Adrenal gland (tissue), 12 donors: ENCODE results near the gene TMEM163. TPM values are rescaled to one million over a fixed set of nuclear protein-coding genes. Genes with fewer than 3 reads are reported as not detected.

Experiments used
- DNase-seq, 7 donors: peaks; one replicate each; pipeline ENCODE4 v3.0.0-alpha.2; 2019 to 2020
- H3K27ac ChIP-seq, 5 donors: fragments of 200-600 bp; sonication (generic) in 4 of 5; 1 replicate in 3 of 5; 2 replicates in 2 of 5; pipeline versions ENCODE4 v1.5.1 to v1.8.0; 2016 to 2020; ENCODE audit warnings: mild to moderate bottlenecking in 1 of 5
- H3K27me3 ChIP-seq: fragments of 200-600 bp; 2 replicates; pipeline ENCODE4 v1.8.0; 2021
- H3K36me3 ChIP-seq, 2 donors: fragments of 200-600 bp; replicated peaks in 1 of 2; 1 replicate in 1 of 2; 2 replicates in 1 of 2; pipeline versions ENCODE4 v1.5.1 to v1.8.0; 2018 to 2022
- H3K4me1 ChIP-seq, 2 donors: fragments of 200-600 bp; replicated peaks in 1 of 2; 1 replicate in 1 of 2; 2 replicates in 1 of 2; pipeline versions ENCODE4 v1.5.1 to v1.8.0; 2018 to 2021
- H3K4me3 ChIP-seq, 4 donors: fragments of 200-600 bp; sonication (generic) in 3 of 4; one replicate each; pipeline ENCODE4 v1.5.1; 2016 to 2018
- H3K9me3 ChIP-seq, 3 donors: fragments of 200-600 bp; sonication (generic) in 1 of 3; replicated peaks in 1 of 3; 1 replicate in 2 of 3; 2 replicates in 1 of 3; pipeline versions ENCODE4 v1.5.1 to v1.8.0; 2016 to 2021
- CTCF ChIP-seq, 6 experiments: fragments of 450-650 bp in 4 of 6; fragments of 200-600 bp in 2 of 6; sonication (generic) in 1 of 6; IDR thresholded peaks; 1 replicate in 5 of 6; 2 replicates in 1 of 6; pipeline versions ENCODE4 v1.5.1 to v1.8.0; 2016 to 2021; ENCODE audit warnings: antibody characterized with exemption in 6 of 6, mild to moderate bottlenecking in 2 of 6, moderate library complexity in 1 of 6
- POLR2A ChIP-seq, 2 donors: fragments of 450-650 bp; IDR thresholded peaks; one replicate each; pipeline ENCODE4 v1.6.1; 2017; ENCODE audit warnings: antibody characterized with exemption in 2 of 2, mild to moderate bottlenecking in 2 of 2, moderate library complexity in 1 of 2
- WGBS, 4 donors: extraction: QIAGEN DNeasy Blood & Tissue Kit in 2 of 4; methylation state at CpG; one replicate each; pipeline versions ENCODE4 v1.1.5 to v1.1.7; 2013 to 2017; 5-methylcytosine and 5-hydroxymethylcytosine counted together
- intact Hi-C, 2 donors: fragments of 100-400 bp; cut with DNase I; formaldehyde crosslinking; loops; one replicate each; pipeline versions ENCODE4 v1.14.1 to v1.15.0; 2022 to 2023
- polyA plus RNA-seq, 3 donors: library from polyadenylated mRNA; stranded (reverse); fragments of 200-250 nt in 2 of 3; fragments of 350-450 nt in 1 of 3; fragmentation: Illumina TruSeq in 1 of 3; extraction: RNeasy Lipid Tissue Mini Kit (QIAGEN cat#74804) in 1 of 3; gene quantifications; one replicate each; pipeline ENCODE4 v1.2.3, GENCODE V29; 2013 to 2014
- total RNA-seq, 9 donors: library from RNA; depleted of rRNA in 4 of 9; stranded (reverse); fragments of >200 nt in 4 of 9; fragments of 120-200 nt in 1 of 9; fragmentation: NEBNext Ultra II Directional in 1 of 9; extraction: Animal tissue kit (Norgen Biotek cat#: 25700) in 1 of 9; gene quantifications; one replicate each; pipeline versions ENCODE4 v1.1.0 to v1.2.4, GENCODE V29; 2013 to 2023
- donor health status: healthy with polysubstance abuse.
- donor health status: Bipolar disorder and iron deficiency.
- donor health status: DM: yes; HTN: yes; CAD: no.
- donor health status: DM: no; HTN: no; CAD: no.
- donor health status: DM: no; HTN: no; CAD: no.
- donor health status: DM: yes; HTN: yes; CAD: no.

Gene TMEM163
- total and polyA plus RNA-seq, 12 donors = 3.6 to 21.6 (median 9.5) TPM

GRCh38 chr2:134722728-134723127, 3.9 kb upstream of the TMEM163 start:
- Histone ChIP-seq H3K4me1 (peaks cover 3 to 6% of the 10 kb centered on the region in 2 donors), H3K27ac (no peak overlapping the region), H3K27me3 (no peaks in the 10 kb centered on the region), H3K4me3 (no peak overlapping the region), H3K9me3 (no peaks in the 10 kb centered on the region), H3K36me3 (no peaks in the 10 kb centered on the region)
- DNase-seq = no peak
- TF ChIP-seq CTCF (IDR thresholded peaks at IDR 0.05) = no peak
- no peak for TF ChIP-seq POLR2A (IDR thresholded peaks at IDR 0.05)
- WGBS, 4 donors = 63 to 84% (median 80%) methylated on average over 5 to 6 of the region's 6 CpGs
- intact Hi-C loops = no loop called here

GRCh38 chr2:134721596-134721995, 2.8 kb upstream of the TMEM163 start:
- Histone ChIP-seq H3K4me3 (no peak overlapping the region), H3K27me3 (peaks cover 6% of the 10 kb centered on the region), H3K4me1 (peaks cover 3 to 7% of the 10 kb centered on the region in 2 donors), H3K36me3 (no peaks in the 10 kb centered on the region), H3K9me3 (no peaks in the 10 kb centered on the region), H3K27ac (no peak overlapping the region)
- intact Hi-C loops = no loop called here
- WGBS, 4 donors = 89 to 97% (median 91%) methylated on average over 4 of the region's 4 CpGs
- no peak for TF ChIP-seq CTCF (IDR thresholded peaks at IDR 0.05)
- no peak for TF ChIP-seq POLR2A (IDR thresholded peaks at IDR 0.05)
- DNase-seq = no peak

- Histone ChIP-seq H3K9me3 (no peaks in the 10 kb centered on the region), H3K36me3 (no peaks in the 10 kb centered on the region), H3K27ac (peak overlapping the region in 1 of 5 donors; percentile 63), H3K4me3 (peak overlapping the region; percentile 11 to 87 (median 27)), H3K4me1 (peaks cover 3 to 7% of the 10 kb centered on the region in 2 donors), H3K27me3 (peaks cover 6% of the 10 kb centered on the region)
- intact Hi-C loops = no loop called here
- TF ChIP-seq POLR2A (IDR thresholded peaks at IDR 0.05) = no peak
- TF ChIP-seq CTCF (IDR thresholded peaks at IDR 0.05) = no peak
- DNase-seq = peak in 5 of 7 donors; percentile 31 to 52 (median 51)
- WGBS, 4 donors = 0 to 4% (median 2%) methylated on average over 11 to 91 of the region's 91 CpGs
Observed at GRCh38 chr2:134718023-134718816, 580 bp downstream of the TMEM163 start.

- Histone ChIP-seq H3K27ac (no peak overlapping the region), H3K4me1 (peaks cover 3 to 7% of the 10 kb centered on the region in 2 donors), H3K4me3 (peak overlapping the region in 2 of 4 donors; percentile 35 to 87), H3K27me3 (peaks cover 6% of the 10 kb centered on the region), H3K9me3 (no peaks in the 10 kb centered on the region), H3K36me3 (no peaks in the 10 kb centered on the region)
- TF ChIP-seq CTCF (IDR thresholded peaks at IDR 0.05) = no peak
- no peak for TF ChIP-seq POLR2A (IDR thresholded peaks at IDR 0.05)
- WGBS, 4 donors = 41 to 46% (median 43%) methylated on average over 24 of the region's 24 CpGs
- DNase-seq = no peak
- intact Hi-C loops = no loop called here
Observed at GRCh38 chr2:134717286-134718022, 1.3 kb downstream of the TMEM163 start.
